Right lobe of liver (tissue), 6 donors: ENCODE data around the gene MYLK. TPM values are rescaled to one million over a fixed set of nuclear protein-coding genes. Genes with fewer than 3 reads are reported as not detected.
A peak's percentile ranks its signal among the peaks of the same experiment; 100 is the strongest.
"Not testable (repeated sequence)": the region's sequence is repeated elsewhere in the genome, so short reads cannot be mapped to it uniquely, and the experiment has no call there.

Experiments
- ATAC-seq, 4 donors: fragments of 200-7000 bp; cut with Tn5 transposase; one replicate each; pipeline ENCODE4 v1.9.1; 2020; ENCODE audit warnings: mild to moderate bottlenecking in 4 of 4, moderate library complexity in 4 of 4
- DNase-seq, 3 donors: peaks; one replicate each; pipeline ENCODE4 v3.0.0-alpha.2; 2020
- H3K27ac ChIP-seq, 3 donors: fragments of 200-600 bp; one replicate each; pipeline ENCODE4 v1.8.0; 2022
- H3K27me3 ChIP-seq, 2 donors: fragments of 200-600 bp; one replicate each; pipeline ENCODE4 v1.8.0; 2022
- H3K36me3 ChIP-seq, 4 donors: fragments of 200-600 bp; sonication (generic) in 1 of 4; one replicate each; pipeline versions ENCODE4 v1.5.1 to v1.8.0; 2017 to 2022; ENCODE audit warnings: control low read depth in 1 of 4
- H3K4me1 ChIP-seq, 4 donors: fragments of 200-600 bp; sonication (generic) in 1 of 4; one replicate each; pipeline versions ENCODE4 v1.5.1 to v1.8.0; 2017 to 2022; ENCODE audit warnings: control low read depth in 1 of 4
- H3K4me3 ChIP-seq, 3 donors: fragments of 200-600 bp; one replicate each; pipeline ENCODE4 v1.8.0; 2022
- H3K9me3 ChIP-seq, 4 donors: fragments of 200-600 bp; sonication (generic) in 1 of 4; one replicate each; pipeline versions ENCODE4 v1.5.1 to v1.8.0; 2017 to 2022; ENCODE audit warnings: control low read depth in 1 of 4
- POLR2A ChIP-seq: fragments of 450-650 bp; IDR thresholded peaks from one replicate; pipeline ENCODE4 v1.6.1; 2017; ENCODE audit warnings: antibody characterized with exemption, mild to moderate bottlenecking
- WGBS: methylation state at CpG from one replicate; pipeline ENCODE4 v1.1.6; 2018; ENCODE audit warnings: low coverage, low lambda C conversion rate; ENCODE audit not compliant: insufficient coverage; ENCODE audit errors: missing lambda C conversion rate; 5-methylcytosine and 5-hydroxymethylcytosine counted together
- intact Hi-C, 2 donors: fragments of 100-400 bp; cut with DNase I; formaldehyde crosslinking; loops; one replicate each; pipeline versions ENCODE4 v1.11.2 to v1.14.1; 2022
- total RNA-seq, 6 experiments: library from RNA; depleted of rRNA in 2 of 6; stranded (reverse); fragments of >200 nt in 2 of 6; fragmentation: NEBNext Ultra II Directional in 3 of 6; extraction: Animal tissue kit (Norgen Biotek cat#: 25700) in 3 of 6; gene quantifications; one replicate each; pipeline versions ENCODE4 v1.1.0 to v1.2.4, GENCODE V29; 2016 to 2023
- TF ChIP-seq, protein P1 (sequence below), 4 donors: fragments of 200-600 bp in 3 of 4; fragments of 450-650 bp in 1 of 4; IDR thresholded peaks; one replicate each; pipeline versions ENCODE4 v1.5.1 to v1.8.0; 2016 to 2022; ENCODE audit warnings: antibody characterized with exemption in 4 of 4, mild to moderate bottlenecking in 2 of 4
- donor health status: DM: no; HTN: yes; CAD: no.
- donor health status: DM: no; HTN: no; CAD: no.
- donor health status: DM: no; HTN: no; CAD: no.
- donor health status: DM: no; HTN: yes; CAD: no.
- donor health status: DM: no; HTN: yes; CAD: no.

The MYLK gene
- total RNA-seq, 6 experiments from 2014 or later = 61.1 to 146 (median 97.8) TPM

DNA sequence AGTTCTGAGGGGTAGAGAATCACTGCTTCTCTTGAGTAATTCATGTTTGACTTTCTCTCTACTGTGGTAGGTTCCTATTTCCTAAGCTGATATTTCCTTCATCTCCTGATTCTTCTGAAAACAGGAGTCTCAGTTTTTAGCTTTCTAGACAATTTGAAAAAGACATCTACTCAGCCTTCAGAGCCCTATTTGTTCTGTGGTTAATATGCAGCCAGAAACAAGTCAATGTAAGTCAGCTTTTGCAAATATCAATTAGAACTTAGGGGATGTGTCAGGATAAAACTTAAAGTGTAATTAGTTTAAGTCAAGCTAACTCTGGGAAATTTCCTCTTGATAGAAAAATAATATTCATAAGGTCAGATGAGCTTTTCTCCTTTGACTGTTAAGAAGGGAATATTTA lies 277.6 kb downstream of the MYLK start:
- TF ChIP-seq POLR2A = no peak
- TF ChIP-seq, protein P1, sequence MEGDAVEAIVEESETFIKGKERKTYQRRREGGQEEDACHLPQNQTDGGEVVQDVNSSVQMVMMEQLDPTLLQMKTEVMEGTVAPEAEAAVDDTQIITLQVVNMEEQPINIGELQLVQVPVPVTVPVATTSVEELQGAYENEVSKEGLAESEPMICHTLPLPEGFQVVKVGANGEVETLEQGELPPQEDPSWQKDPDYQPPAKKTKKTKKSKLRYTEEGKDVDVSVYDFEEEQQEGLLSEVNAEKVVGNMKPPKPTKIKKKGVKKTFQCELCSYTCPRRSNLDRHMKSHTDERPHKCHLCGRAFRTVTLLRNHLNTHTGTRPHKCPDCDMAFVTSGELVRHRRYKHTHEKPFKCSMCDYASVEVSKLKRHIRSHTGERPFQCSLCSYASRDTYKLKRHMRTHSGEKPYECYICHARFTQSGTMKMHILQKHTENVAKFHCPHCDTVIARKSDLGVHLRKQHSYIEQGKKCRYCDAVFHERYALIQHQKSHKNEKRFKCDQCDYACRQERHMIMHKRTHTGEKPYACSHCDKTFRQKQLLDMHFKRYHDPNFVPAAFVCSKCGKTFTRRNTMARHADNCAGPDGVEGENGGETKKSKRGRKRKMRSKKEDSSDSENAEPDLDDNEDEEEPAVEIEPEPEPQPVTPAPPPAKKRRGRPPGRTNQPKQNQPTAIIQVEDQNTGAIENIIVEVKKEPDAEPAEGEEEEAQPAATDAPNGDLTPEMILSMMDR (IDR thresholded peaks at IDR 0.05) = no peak
- Histone ChIP-seq H3K36me3 (peaks cover 0 to 3% (median 0%) of the 10 kb centered on the region in 4 donors), H3K4me1 (peaks cover 0 to 29% (median 14%) of the 10 kb centered on the region in 4 donors), H3K27ac (peak overlapping the region in 2 of 3 donors; percentile 73 to 79), H3K4me3 (peak overlapping the region in 2 of 3 donors; percentile 1 to 5), H3K27me3 (no peaks in the 10 kb centered on the region), H3K9me3 (no peaks in the 10 kb centered on the region)
- DNase-seq (no peak), ATAC-seq (peak in 3 of 4 donors; percentile 8 to 33 (median 32))
- intact Hi-C loops = no loop called here

DNA sequence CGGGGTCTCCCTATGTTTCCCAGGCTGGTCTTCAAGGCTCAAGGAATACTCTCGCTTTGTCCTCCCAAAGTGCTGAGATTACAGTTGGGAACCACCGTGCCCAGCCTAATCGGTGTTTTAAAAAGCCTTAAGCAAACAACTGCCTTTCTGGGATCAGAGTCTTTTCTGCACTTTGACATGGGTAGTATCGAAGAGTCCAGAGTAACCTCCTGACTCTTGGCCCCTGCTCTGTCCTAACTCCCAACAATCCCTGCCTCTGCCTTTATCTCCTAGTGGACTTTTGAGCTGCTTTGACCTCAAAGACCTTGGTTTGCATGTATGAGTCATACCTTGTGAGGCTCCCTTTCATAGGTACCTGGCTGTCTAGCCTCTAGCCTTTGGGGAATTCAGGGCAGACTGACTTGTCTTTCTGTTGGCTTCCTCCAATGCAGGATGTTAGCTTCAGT lies 278.3 kb downstream of the MYLK start:
- intact Hi-C loops = no loop called here
- Histone ChIP-seq H3K4me3 (peak overlapping the region in 1 of 3 donors; percentile 7), H3K4me1 (peaks cover 0 to 29% (median 14%) of the 10 kb centered on the region in 4 donors), H3K36me3 (peaks cover 0 to 3% (median 0%) of the 10 kb centered on the region in 4 donors), H3K27me3 (no peaks in the 10 kb centered on the region), H3K27ac (peak overlapping the region; percentile 33 to 79 (median 73)), H3K9me3 (no peaks in the 10 kb centered on the region)
- DNase-seq (peak in 1 of 3 donors; percentile 83), ATAC-seq (peak; percentile 83 to 94 (median 86))
- no peak for TF ChIP-seq POLR2A
- TF ChIP-seq, protein P1 (IDR thresholded peaks at IDR 0.05) = no peak
- 48% methylated on average over 5 of the region's 5 CpGs for WGBS

DNA sequence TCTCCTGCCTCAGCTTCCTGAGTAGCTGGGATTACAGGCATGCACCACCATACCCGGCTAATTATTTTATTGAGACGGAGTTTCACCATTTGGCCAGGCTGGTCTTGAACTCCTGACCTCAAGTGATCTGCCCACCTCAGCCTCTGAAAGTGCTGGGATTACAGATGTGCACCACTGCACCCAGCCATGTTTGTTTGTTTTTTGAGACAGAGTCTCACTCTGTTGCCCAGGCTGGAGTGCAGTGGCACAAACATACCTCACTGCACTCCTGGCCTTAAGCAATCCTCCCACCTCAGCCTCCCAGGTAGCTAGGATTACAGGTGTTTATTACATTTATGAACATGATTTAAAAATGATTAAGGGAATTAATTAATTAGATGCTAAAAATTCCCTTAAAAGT lies 281.0 kb downstream of the MYLK start:
- DNase-seq, H3K36me3 ChIP-seq, intact Hi-C loops, H3K27me3 ChIP-seq, ATAC-seq, H3K9me3 ChIP-seq, H3K4me3 ChIP-seq: not testable (repeated sequence)
- Histone ChIP-seq H3K4me1 (peaks cover 0 to 29% (median 14%) of the 10 kb centered on the region in 4 donors), H3K27ac (peak overlapping the region in 1 of 3 donors; percentile 73)
- WGBS = 64% methylated on average over 2 of the region's 2 CpGs

DNA sequence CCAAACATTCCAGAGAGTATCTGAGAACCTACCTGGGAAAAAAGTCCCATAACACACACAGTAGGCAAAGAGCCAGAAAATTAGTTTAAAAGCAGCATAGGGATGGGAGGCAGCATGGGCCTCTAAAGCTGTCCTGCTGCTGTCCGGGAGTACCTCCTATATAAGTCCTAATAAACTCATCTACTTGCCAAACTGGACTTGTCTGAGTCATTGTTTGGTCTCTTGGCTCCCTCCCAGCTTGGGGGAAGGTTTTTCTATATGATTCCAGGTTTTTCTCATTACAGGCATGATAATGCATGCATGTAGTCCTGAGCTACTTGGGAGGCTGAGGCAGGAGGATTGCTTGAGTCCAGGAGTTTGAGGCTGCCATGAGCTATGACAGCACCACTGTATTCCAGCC lies 281.8 kb downstream of the MYLK start:
- ATAC-seq (peak in 1 of 4 donors; percentile 20), DNase-seq (no peak)
- 17% methylated on average over 1 of the region's 1 CpG for WGBS
- Histone ChIP-seq H3K4me3 (no peak overlapping the region), H3K27me3 (no peaks in the 10 kb centered on the region), H3K9me3 (no peaks in the 10 kb centered on the region), H3K27ac (no peak overlapping the region), H3K4me1 (peaks cover 0 to 29% (median 14%) of the 10 kb centered on the region in 4 donors), H3K36me3 (no peaks in the 10 kb centered on the region)
- TF ChIP-seq, protein P1 (IDR thresholded peaks at IDR 0.05) = no peak
- no peak for TF ChIP-seq POLR2A
- intact Hi-C loops = no loop called here

DNA sequence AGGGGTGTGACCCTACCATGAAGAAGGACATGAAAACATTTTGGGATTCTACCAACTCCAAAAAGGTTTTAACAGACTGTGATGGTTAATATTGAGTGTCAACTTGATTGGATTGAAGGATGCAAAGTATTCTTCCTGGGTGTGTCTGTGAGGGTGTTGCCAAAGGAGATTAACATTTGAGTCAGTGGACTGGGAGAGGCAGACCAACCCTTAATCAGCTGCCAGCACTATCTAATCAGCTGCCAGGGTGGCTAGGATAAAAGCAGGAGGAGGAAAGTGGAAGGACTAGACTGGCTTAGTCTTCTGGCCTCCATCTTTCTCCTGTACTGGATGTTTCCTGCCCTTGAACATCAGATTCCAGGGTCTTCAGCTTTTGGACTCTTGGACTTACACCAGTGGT lies 283.3 kb downstream of the MYLK start:
- H3K4me3 ChIP-seq, intact Hi-C loops, H3K27me3 ChIP-seq, H3K9me3 ChIP-seq, DNase-seq, H3K36me3 ChIP-seq, H3K27ac ChIP-seq, ATAC-seq: not testable (repeated sequence)
- peaks cover 0 to 29% (median 14%) of the 10 kb centered on the region in 4 donors for H3K4me1 ChIP-seq

DNA sequence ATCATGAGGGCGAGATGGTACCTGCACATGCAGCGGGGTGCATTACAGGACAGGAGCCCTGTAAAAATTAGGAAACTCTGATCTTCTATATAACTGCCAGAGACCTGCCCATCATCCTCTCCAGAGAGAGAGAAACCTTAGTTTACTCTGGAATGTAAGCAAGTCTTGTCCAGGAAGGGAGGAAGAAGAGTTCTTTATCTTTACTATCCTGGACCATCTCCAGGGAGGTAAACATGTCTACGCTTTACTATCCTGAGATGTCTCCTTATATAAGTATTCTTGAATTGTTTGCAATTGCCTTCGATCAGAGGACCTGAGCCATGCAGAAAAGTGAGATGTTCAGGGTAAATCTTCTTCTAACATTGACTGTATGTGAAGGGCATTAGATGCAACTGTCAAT lies 286.6 kb downstream of the MYLK start:
- ATAC-seq = no peak
- WGBS = 98% methylated on average over 4 of the region's 4 CpGs

More for the DNA sequence above, 286.6 kb downstream of the MYLK start:
- Histone ChIP-seq H3K4me1 (peaks cover 0 to 13% (median 4%) of the 10 kb centered on the region in 4 donors), H3K27me3 (no peaks in the 10 kb centered on the region), H3K36me3 (no peaks in the 10 kb centered on the region), H3K4me3 (no peak overlapping the region), H3K9me3 (no peaks in the 10 kb centered on the region), H3K27ac (no peak overlapping the region)
- TF ChIP-seq, protein P1 (IDR thresholded peaks at IDR 0.05) = no peak
- no peak for TF ChIP-seq POLR2A
- DNase-seq = no peak
- intact Hi-C loops = no loop called here
